22Rv1 (cell line): Measurements from ENCODE around the gene KIAA0825.
"Not testable (repeated sequence)": the region's sequence is repeated elsewhere in the genome, so short reads cannot be mapped to it uniquely, and the experiment has no call there.

Experiments
- CTCF ChIP-seq: fragments of 450-650 bp; IDR thresholded peaks from 2 replicates; pipeline ENCODE4 v1.5.1; 2017; ENCODE audit warnings: mild to moderate bottlenecking
- ZFX ChIP-seq: fragments of 450-650 bp; IDR thresholded peaks from 2 replicates; pipeline ENCODE4 v1.6.1; 2017; ENCODE audit warnings: antibody characterized with exemption, borderline replicate concordance

- TF ChIP-seq CTCF, ZFX: not testable (repeated sequence)
These were observed 448.2 kb downstream of the KIAA0825 start for GRCh38 chr5:94170158-94170557.
